Aorta (tissue), 5 donors: Measurements from ENCODE around the gene AUTS2. TPM values are rescaled to one million over a fixed set of nuclear protein-coding genes. Genes with fewer than 3 reads are reported as not detected.

Experiments used
- ATAC-seq: fragments of 200-7000 bp; cut with Tn5 transposase; one replicate; pipeline ENCODE4 v1.9.1; 2022; ENCODE audit warnings: moderate library complexity; ENCODE audit not compliant: low FRiP score
- DNase-seq, 2 donors: peaks; one replicate each; pipeline ENCODE4 v3.0.0-alpha.2; 2020
- H3K27ac ChIP-seq, 2 donors: one replicate each; pipeline ENCODE4 v1.5.1; 2013; ENCODE audit warnings: low read length in 2 of 2, mild to moderate bottlenecking in 2 of 2, moderate library complexity in 2 of 2, control low read depth in 1 of 2, inconsistent platforms in 1 of 2, low read depth in 1 of 2
- H3K27me3 ChIP-seq, 2 donors: one replicate each; pipeline ENCODE4 v1.6.1; 2013; ENCODE audit warnings: control low read depth in 1 of 2, low read length in 1 of 2, mild to moderate bottlenecking in 1 of 2, moderate library complexity in 1 of 2; ENCODE audit not compliant: insufficient read depth in 2 of 2, control insufficient read depth in 1 of 2
- H3K36me3 ChIP-seq, 2 donors: one replicate each; pipeline ENCODE4 v1.6.1; 2013; ENCODE audit warnings: control low read depth in 1 of 2, low read length in 1 of 2, mild to moderate bottlenecking in 1 of 2; ENCODE audit not compliant: insufficient read depth in 2 of 2, control insufficient read depth in 1 of 2
- H3K4me1 ChIP-seq, 2 donors: one replicate each; pipeline ENCODE4 v1.6.1; 2013; ENCODE audit warnings: low read length in 2 of 2, control low read depth in 1 of 2, mild to moderate bottlenecking in 1 of 2, moderate library complexity in 1 of 2; ENCODE audit not compliant: insufficient read depth in 2 of 2, control insufficient read depth in 1 of 2
- H3K4me3 ChIP-seq, 2 donors: one replicate each; pipeline ENCODE4 v1.5.1; 2013; ENCODE audit warnings: low read length in 2 of 2, control low read depth in 1 of 2, mild to moderate bottlenecking in 1 of 2
- H3K9me3 ChIP-seq: one replicate; pipeline ENCODE4 v1.6.1; 2013; ENCODE audit warnings: mild to moderate bottlenecking, low read length; ENCODE audit not compliant: control insufficient read depth
- WGBS, 2 donors: extraction: QIAGEN DNeasy Blood & Tissue Kit; methylation state at CpG; one replicate each; pipeline ENCODE4 v1.1.7; 2013; 5-methylcytosine and 5-hydroxymethylcytosine counted together
- intact Hi-C, 2 donors: fragments of 100-400 bp; cut with DNase I; formaldehyde crosslinking; loops; one replicate each; pipeline versions ENCODE4 v1.14.2 to v1.15.0; 2022
- polyA plus RNA-seq, 2 donors: library from polyadenylated mRNA; stranded (reverse); fragments of 200-250 nt; gene quantifications; one replicate each; pipeline ENCODE4 v1.2.3, GENCODE V29; 2013
- total RNA-seq, 2 donors: library from RNA; stranded (reverse); fragmentation: NEBNext Ultra II Directional; extraction: Animal tissue kit (Norgen Biotek cat#: 25700); gene quantifications; one replicate each; pipeline ENCODE4 v1.2.1, GENCODE V29; 2021
- donor health status: healthy with polysubstance abuse.
- donor health status: Bipolar disorder and iron deficiency.
- donor health status: DM: no; HTN: no; CAD: no.
- donor health status: DM: no; HTN: no; CAD: no.
- donor health status: DM: yes; HTN: yes; CAD: no.

The AUTS2 gene
- total and polyA plus RNA-seq, 4 donors, result 3.9 to 102 (median 57.0) TPM

DNA sequence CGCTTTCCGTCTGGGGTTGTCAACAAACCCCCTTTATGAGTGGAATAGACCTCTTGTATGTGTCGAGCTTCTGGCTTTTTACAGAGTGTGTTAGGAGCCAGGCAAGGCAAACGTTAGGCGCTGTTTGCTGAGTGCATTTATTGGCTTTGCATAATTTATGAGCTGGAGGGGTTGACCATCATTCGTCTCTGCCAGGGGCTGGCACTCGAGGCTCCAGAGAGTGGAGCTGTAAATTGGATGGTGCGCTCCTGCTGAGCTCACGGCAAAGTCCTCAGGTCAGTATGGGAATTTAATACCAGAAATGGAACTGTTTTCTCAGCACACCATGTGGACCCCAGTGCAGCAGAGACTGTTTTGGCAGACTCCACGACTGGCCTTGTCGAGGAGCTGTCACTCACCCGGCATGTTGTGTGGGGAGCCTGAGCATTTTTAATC is 834.3 kb downstream of the AUTS2 start:
- Histone ChIP-seq H3K4me3 (no peak overlapping the region), H3K9me3 (no peaks in the 10 kb centered on the region), H3K36me3 (no peaks in the 10 kb centered on the region), H3K27me3 (no peaks in the 10 kb centered on the region), H3K4me1 (no peaks in the 10 kb centered on the region), H3K27ac (no peak overlapping the region)
- intact Hi-C loops, result no loop called here
- ATAC-seq, result no peak
- 37 to 50% methylated on average over 12 of the region's 12 CpGs for WGBS, 2 donors
- DNase-seq, result no peak

- Histone ChIP-seq H3K9me3 (no peaks in the 10 kb centered on the region), H3K27ac (no peak overlapping the region), H3K4me3 (no peak overlapping the region), H3K27me3 (no peaks in the 10 kb centered on the region), H3K4me1 (no peaks in the 10 kb centered on the region), H3K36me3 (no peaks in the 10 kb centered on the region)
- intact Hi-C loops, result no loop called here
- DNase-seq, result no peak
- 85% methylated on average over 2 of the region's 2 CpGs for WGBS, 2 donors
- ATAC-seq, result no peak
Measured at GRCh38 chr7:70434376-70434775, 836.1 kb downstream of the AUTS2 start.

- intact Hi-C loops, result no loop called here
- Histone ChIP-seq H3K27ac (no peak overlapping the region), H3K4me3 (no peak overlapping the region), H3K4me1 (no peaks in the 10 kb centered on the region), H3K36me3 (no peaks in the 10 kb centered on the region), H3K27me3 (no peaks in the 10 kb centered on the region), H3K9me3 (no peaks in the 10 kb centered on the region)
- 93 to 94% methylated on average over 1 of the region's 1 CpG for WGBS, 2 donors
- no peak for ATAC-seq
- DNase-seq, result no peak
Measured at GRCh38 chr7:70434821-70435220, 836.5 kb downstream of the AUTS2 start.

DNA sequence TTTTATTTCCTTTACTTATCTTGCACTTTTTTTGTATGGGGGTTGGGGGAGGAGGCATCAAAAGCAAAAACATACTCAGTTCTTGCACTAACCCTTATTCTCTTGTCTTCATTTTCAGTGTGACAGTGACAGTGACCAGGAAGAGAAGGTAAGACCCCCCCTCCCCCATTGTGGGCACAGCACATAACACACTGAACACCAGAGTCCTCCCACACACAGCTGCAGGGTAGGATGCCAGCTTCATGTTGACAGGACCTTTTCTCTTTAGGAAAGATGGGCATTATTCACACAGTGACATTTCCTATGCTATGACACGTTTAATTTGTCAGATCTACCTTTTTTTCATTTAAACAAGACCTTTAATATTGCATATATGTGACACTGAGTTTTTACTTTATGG is 837.4 kb downstream of the AUTS2 start:
- Histone ChIP-seq H3K27ac (no peak overlapping the region), H3K27me3 (no peaks in the 10 kb centered on the region), H3K4me3 (no peak overlapping the region), H3K36me3 (no peaks in the 10 kb centered on the region), H3K4me1 (no peaks in the 10 kb centered on the region), H3K9me3 (no peaks in the 10 kb centered on the region)
- DNase-seq, result no peak
- WGBS, 2 donors, result 86 to 90% methylated on average over 1 of the region's 1 CpG
- no peak for ATAC-seq
- intact Hi-C loops, result no loop called here

GRCh38 chr7:70436790-70437350 is 838.6 kb downstream of the AUTS2 start:
- ATAC-seq, result no peak
- 96% methylated on average over 5 of the region's 5 CpGs for WGBS, 2 donors
- Histone ChIP-seq H3K27ac (no peak overlapping the region), H3K4me1 (no peaks in the 10 kb centered on the region), H3K36me3 (no peaks in the 10 kb centered on the region), H3K27me3 (no peaks in the 10 kb centered on the region), H3K9me3 (no peaks in the 10 kb centered on the region), H3K4me3 (no peak overlapping the region)
- intact Hi-C loops, result no loop called here
- DNase-seq, result no peak

DNA sequence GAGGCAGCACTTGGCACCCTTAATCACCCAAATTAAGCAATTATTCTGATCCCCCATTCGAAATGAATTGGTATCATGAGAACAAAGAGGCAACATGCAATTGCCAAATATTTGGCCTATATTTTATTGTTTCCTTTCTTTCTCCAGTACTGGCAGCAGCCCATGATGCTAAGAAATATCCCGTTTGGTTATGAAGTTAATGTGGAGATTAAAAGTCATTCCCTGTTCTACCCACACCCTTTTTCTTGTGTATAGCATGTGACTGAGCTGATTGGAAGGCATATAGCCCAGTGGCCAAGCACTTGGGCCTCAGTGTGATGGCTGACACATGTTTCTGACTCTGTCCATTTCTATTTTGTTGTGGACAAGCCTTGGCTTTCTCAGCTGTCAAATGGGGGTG is 841.4 kb downstream of the AUTS2 start:
- H3K9me3 ChIP-seq, result no peaks in the 10 kb centered on the region
- intact Hi-C loops, result no loop called here
- WGBS, 2 donors, result 72 to 73% methylated on average over 2 of the region's 2 CpGs
- DNase-seq (no peak), ATAC-seq (no peak)
- H3K36me3 ChIP-seq, result no peaks in the 10 kb centered on the region
- no peaks in the 10 kb centered on the region for H3K4me1 ChIP-seq
- no peak overlapping the region for H3K27ac ChIP-seq
- H3K27me3 ChIP-seq, result no peaks in the 10 kb centered on the region
- no peak overlapping the region for H3K4me3 ChIP-seq

DNA sequence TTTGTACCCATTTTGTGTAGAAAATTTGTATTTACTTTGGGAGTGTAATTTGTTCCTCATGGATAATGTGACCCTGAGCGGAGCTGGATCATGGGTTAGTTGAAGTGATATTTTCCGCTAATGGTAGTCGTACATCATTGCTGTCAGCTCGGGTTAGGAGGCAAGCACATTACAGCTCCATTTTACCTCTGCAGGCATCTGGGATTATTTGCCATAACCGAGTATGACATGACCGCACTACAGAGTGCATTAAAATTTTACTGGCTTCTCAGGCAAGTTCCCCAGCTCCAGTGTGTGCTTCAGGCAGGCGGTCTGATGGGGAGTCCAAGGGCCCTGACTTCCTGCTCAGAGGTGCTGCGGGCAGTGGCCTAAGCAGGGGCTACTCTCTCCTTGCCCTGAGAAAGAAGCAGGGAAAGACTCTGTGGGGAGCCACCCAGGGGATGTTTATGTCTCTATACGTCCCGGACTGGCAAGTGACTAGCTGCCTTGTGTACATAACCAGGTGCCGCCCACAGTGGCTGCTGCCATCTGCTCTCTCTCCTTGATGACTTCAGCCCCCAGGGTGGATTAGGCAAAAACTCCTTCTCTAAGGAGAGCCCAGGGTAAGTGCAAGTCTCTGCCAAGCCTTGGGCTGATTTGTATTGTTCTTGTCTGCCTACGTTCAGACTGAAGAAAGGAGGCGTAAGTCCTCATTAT is 848.3 kb downstream of the AUTS2 start:
- intact Hi-C loops, result no loop called here
- 85 to 89% methylated on average over 13 of the region's 13 CpGs for WGBS, 2 donors
- no peak overlapping the region for H3K27ac ChIP-seq
- no peaks in the 10 kb centered on the region for H3K27me3 ChIP-seq
- H3K9me3 ChIP-seq, result no peaks in the 10 kb centered on the region
- DNase-seq, result no peak
- peak; percentile 21 for ATAC-seq
- H3K4me3 ChIP-seq, result no peak overlapping the region
- no peaks in the 10 kb centered on the region for H3K36me3 ChIP-seq
- H3K4me1 ChIP-seq, result no peaks in the 10 kb centered on the region

DNA sequence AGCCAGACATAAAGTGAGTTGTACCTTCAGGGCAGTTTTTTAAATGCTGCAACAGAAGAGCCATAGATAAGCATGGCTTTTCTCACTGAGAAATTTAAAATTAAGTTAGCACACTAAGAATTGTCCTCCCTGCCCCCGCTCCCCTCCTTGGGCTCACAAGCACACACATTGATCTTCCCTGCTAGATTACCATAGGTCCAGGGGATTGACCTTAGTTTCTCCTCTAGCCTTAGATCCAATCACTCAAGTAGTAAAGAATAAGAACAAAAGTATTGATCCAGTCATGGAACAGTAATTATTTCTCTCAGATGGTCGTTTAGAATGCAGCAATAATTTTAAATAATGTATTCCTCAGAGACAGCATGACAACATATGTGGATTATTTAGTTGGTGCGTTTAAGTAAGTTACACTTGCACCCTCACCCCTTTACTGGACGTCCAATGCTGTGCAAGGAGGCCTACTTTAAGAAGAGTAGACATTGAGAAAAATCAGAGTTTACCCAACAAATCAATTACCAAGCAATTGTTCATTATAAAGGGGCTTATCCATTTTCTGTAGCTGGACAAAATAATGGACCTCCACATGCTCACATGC is 850.1 kb downstream of the AUTS2 start:
- H3K27ac ChIP-seq, result no peak overlapping the region
- H3K27me3 ChIP-seq, result no peaks in the 10 kb centered on the region
- WGBS, 2 donors, result 92% methylated on average over 4 of the region's 4 CpGs
- peaks cover under 1% of the 10 kb centered on the region for H3K9me3 ChIP-seq
- DNase-seq (no peak), ATAC-seq (no peak)
- no peaks in the 10 kb centered on the region for H3K36me3 ChIP-seq
- H3K4me1 ChIP-seq, result no peaks in the 10 kb centered on the region
- H3K4me3 ChIP-seq, result no peak overlapping the region
- intact Hi-C loops, result no loop called here

GRCh38 chr7:70450731-70451130 is 852.5 kb downstream of the AUTS2 start:
- DNase-seq (no peak), ATAC-seq (no peak)
- H3K27me3 ChIP-seq, result no peaks in the 10 kb centered on the region
- H3K4me3 ChIP-seq, result no peak overlapping the region
- H3K4me1 ChIP-seq, result no peaks in the 10 kb centered on the region
- intact Hi-C loops, result no loop called here
- H3K36me3 ChIP-seq, result no peaks in the 10 kb centered on the region
- peaks cover 1% of the 10 kb centered on the region for H3K9me3 ChIP-seq
- 74 to 77% methylated on average over 2 of the region's 2 CpGs for WGBS, 2 donors
- H3K27ac ChIP-seq, result no peak overlapping the region
